HG02884 (cell line): ENCODE data around the gene CMIP.
"Not testable (repeated sequence)": the region's sequence is repeated elsewhere in the genome, so short reads cannot be mapped to it uniquely, and the experiment has no call there.

Experiments used
- ATAC-seq: cut with Tn5 transposase; IDR thresholded peaks from one replicate; pipeline ENCODE4 v1.9.1; 2021; ENCODE audit warnings: mild to moderate bottlenecking, moderate library complexity; ENCODE audit not compliant: unreplicated experiment

The CMIP gene

DNA sequence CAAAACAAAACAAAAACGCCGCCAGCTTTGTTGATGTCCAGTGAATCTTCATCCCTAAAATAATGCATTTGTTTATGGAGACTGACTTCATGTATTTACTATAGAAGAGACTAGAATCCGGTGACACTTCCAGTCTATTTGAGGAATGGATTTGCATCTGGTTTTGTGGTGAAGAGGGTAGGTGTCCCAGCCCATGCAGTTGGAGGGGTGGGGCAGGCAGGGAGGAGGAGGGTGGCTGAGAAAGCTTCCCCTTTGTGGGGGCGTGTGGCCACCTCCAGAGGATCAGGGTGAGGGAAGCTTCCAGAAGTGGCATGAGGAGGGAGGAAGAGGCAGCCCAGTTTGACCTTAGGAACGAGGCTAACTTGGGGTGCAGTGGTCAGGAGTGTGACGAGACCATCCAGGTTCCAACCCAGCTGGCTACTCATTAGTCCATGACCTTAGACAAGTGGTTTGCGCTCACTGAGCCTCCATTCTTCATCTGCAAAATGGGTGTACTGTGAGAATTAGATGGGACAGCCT lies 69.5 kb downstream of the CMIP start:
- no peak for ATAC-seq

DNA sequence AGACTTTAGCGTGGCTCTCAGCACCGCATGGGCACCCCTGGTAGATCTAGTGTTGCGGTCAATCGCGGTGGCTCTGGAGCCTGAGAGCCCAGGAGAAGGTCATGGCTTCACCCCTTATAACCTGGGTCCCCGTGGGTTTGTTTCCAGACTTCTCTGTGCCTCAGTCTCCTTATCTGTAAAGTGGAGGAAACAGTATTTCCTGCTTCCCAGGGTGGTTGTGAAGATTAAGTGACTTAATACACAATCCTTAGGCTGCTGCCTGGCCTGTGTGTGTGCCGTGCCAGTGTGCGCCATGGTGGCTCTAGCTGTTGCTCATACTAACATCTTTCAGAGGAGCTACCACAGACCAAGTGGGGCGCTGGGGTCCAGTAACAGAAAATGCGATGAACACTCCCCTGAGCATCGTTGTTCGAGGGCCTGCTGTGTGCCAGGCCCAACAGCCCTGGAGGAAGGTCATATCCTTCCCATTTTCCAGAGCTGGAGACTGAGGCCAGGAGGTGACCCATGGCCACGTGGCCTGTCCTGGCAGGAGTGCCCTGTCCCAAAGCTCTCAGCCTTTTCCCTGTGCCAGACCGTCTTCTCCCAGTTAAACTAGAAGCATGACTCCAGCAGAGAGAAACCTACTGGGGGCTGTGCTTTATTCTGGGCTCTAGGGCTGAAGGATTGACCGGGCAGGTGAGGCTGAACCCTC lies 70.1 kb downstream of the CMIP start:
- no peak for ATAC-seq

DNA sequence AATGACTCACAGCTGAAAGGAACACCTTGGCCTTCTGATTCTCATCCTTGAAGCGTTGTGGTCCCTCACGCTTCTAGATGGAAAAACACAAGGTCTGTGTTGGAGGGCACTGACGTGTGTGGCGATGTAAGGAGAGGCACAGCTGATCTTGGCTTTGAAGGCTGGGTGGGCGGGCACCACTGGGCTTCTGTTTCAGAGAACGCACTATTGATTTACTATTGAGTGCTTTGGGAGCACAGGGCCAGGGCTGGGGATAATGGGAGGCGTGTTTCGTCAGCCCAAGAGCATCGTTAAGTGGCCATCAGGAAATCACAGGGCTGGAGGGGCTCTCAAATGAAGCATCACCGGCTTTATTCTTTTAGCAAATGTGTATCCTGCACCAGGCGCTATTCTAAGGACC lies 70.7 kb downstream of the CMIP start:
- ATAC-seq = no peak

DNA sequence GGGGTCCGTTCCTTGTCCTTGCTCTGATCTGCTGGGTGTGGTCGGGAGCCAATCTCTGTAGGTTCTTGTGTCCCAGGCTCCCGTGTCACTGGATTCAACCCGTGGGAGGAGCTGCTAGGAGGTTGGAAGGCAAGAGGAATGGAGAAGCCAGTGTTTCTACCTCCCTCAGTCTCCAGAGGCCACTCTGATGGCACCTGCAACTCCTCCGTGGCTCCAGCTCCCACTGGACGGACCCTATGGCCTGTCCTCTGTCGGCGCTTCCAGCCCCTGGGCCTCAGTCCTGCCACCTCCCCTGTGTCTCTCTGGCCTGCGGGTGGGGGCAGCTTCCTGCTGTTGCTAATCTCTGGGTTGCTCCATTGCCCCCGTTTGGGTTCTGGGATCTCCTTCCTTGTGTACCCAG lies 71.1 kb downstream of the CMIP start:
- ATAC-seq = no peak

DNA sequence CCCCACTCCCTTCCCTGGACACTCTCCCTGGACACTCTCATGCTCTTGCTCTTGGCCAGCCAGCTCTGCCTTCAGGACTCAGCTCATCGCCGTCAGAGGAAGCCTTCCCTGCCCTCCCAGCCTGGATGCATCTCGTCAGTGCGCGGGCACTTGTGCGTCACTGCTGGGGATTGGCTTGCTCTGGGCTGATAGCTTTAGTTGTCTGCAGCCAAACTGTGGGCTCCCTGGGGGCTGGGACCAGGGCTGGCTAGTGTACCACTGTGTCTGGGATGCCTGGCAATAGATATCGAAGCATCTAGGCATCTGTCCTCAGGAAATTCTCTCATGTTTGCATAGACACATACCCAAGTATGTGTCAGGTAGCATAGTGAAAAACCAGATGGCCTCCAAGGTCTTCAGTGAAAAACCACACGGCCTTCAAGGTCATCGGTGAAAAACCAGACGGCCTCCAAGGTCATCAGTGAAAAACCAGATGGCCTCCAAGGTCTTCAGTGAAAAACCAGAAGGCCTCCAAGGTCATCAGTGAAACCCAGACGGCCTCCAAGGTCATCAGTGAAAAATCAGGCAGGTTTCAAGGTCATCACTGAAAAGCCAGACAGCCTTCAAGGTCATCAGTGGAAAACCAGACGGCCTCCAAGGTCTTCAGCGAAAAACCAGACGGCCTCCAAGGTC lies 72.0 kb downstream of the CMIP start:
- no peak for ATAC-seq

DNA sequence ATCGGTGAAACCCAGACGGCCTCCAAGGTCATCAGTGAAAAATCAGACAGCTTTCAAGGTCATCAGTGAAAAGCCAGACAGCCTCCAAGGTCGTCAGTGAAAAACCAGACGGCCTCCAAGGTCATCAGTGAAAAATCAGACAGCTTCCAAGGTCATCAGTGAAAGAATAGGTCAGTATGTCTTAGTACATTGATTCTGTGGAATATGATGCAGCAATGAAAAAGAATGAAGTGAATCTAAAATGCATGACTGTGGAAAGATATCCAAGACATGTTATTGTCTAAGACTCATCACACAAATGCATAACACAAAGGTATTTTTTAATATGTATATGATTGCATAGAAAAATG lies 72.5 kb downstream of the CMIP start:
- no peak for ATAC-seq

DNA sequence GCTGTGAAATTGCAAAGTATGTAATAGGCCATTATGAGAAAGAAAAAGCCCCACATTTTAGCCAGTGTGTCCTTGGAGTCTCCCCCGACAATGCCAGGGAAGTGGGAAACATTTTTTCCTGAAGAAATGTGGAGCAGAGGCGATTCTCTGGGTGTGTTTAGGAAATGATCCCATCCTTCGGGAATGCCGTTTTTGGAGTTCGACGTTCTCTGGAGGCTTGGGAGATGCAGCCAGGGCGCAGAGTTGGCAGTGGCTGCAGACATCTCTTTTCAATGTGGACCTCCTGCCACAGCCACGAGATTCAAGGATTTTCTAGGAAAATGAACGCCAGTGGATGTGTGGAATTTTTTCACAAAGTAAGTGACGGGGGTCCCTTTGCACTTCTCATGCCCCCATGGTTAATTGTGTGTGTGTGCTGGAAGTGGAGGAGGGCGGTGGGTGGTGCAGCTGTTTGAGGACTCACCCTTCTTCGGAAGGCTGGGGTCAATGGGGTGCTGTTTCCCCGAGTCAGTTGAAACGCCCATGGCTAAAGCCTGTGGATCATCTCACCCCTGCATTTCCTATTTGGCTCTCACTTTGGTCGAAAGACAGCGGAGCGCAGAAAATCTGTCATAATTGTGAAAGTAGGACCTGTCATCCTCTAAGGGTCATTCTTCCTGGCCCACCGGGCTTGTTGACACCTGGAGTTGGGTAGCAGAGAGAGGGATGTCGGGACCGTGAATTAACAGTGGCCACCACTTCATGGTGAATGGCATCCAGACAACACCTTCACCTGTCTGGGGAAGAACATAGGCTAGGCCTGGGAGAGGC lies 73.2 kb downstream of the CMIP start:
- no peak for ATAC-seq

DNA sequence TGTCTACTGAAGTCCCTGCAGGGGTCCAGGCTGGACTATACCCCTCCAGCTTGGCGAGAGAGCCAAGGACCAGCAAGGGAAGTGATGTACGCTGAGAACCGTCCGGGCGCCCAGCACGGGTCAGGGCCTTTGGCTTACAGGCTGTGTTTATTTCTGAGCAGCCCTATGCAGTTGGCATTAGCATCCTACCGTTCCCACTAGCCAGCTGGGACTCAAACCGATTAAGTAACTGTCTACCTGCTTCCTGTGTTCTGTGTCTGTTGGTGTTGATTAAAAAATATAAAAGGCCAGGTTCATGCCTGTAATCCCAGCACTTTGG lies 73.8 kb downstream of the CMIP start:
- ATAC-seq = no peak

DNA sequence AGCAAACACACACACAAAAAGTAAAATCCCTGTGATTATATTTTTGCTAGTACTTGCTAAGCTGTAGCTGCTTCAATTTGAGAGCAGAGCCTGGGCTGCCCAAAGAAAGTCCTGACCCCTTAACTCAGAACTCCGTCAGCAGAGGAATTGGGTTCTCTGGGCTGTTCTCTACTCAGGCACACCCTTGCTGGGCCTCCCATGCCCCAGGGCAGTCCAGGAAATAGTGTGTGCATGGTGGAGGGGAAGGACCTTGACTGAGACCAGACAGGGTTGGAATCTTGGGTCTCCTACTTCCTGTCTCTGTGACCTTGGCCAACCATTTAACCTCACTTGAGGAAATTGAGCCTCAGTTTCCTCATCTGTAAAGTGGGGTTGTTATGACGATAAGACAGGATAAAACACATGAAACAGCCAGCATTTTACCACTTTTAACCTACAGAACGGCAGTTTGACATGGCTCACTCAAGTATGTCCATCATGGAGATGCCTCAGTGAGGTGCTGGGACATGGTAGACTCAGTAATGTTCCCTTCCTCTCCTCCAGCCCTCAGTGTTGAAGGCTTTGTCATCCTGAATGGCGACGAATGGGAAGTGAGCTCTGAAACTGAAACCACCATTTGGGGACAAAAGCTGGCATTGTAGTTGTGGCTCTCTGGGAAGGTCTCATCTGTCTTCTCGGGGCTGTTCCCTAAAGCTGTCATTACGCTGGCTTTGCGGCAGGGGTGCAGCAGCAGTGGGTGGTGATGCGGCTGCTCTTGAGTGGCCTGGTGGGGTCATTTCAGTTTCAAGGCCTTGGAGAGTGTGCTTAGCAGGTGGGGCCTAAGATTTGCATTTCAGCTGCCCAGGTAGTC lies 74.9 kb downstream of the CMIP start:
- no peak for ATAC-seq

DNA sequence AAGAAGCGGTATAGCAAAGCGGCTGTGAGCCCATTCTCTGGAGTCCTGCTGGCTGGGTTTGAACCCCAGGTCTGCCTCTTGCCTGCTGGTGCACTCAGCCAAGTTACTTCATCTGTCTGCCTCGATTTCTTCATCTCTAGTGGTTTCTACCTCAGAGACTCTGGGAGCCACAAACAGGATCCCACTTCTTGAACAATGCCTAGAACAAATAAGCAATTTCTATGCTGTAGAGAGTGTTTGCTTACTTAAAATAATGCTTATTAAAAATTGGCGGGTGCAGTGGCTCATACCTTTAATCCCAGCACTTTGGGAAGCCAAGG lies 75.5 kb downstream of the CMIP start:
- no peak for ATAC-seq

DNA sequence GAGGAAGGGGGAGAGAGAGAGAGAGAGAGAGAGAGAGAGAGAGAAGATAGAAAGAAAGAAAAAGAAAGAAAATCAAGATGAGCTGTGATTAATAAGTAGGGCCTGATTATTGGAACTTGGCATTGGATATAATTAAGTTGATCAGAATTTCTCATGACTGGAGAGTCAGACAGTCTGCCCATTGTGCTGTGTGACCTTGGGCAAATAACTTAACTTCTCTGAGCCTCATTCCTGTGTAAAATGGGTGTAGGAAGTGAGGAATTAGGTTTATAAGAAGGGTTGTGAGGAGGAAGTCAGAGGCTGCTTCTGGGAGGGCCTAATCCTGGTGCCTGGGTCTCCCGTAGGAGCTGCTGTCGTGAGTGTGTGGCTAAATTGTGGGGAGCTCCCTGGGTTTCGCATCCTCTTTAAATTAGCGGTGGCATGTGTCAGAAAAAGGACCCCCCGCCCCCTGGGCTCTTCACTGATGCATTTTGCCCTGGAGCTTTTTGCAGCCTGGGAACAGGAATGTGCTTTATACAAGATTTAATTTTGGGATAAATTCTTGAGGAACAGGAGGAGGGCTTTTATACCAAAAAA lies 76.0 kb downstream of the CMIP start:
- ATAC-seq = no peak

DNA sequence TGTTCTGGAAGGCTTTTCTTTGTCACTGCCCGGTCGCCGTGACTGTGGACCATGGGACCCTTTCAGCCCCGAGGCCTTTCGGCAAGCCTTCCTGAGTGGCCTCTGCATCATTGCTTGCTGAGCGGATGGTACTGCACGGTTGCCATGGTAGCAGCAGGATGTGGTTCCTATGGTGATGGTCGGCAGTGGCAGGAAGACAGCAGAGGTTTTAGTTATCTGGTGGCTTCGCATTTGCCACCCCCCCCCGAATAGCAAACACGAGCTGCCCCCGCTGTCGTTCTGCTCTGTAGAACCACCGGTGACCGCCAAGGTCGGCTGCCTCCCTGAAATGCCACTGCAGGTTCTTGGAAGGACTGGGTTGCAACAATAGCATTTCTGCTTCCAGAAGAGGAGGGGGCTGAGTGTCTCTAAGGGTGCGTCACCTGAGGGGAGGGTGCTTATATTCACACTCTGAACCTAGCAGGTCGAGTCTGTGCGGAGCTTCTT lies 76.6 kb downstream of the CMIP start:
- ATAC-seq = no peak

DNA sequence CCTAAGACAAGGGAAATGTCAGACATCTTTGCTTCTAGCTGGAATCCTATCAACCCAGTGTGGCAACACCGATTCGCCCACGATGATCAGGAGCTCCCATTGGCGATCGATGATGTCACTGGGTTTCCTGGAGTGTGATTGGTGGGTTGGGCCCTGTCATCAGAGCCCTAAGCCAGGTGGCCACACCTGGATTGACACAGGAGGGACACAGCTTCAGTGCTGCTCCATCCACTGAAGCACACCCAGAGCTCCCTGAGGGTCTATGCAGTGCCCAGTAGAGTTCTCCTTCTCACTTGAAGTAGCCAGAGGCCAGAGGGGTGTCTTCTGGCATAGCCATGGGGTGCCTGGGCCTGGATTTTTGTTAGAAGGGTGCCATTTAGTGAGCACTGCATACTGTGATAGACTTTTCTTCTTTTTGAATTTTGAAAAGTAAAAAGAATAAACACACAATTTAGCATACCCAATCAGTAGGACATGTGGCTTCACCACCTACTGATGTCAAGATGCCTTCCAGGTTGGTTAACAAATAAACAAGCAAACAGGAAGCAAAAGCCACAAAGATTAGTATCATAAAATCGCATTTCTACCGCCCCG lies 77.6 kb downstream of the CMIP start:
- no peak for ATAC-seq

DNA sequence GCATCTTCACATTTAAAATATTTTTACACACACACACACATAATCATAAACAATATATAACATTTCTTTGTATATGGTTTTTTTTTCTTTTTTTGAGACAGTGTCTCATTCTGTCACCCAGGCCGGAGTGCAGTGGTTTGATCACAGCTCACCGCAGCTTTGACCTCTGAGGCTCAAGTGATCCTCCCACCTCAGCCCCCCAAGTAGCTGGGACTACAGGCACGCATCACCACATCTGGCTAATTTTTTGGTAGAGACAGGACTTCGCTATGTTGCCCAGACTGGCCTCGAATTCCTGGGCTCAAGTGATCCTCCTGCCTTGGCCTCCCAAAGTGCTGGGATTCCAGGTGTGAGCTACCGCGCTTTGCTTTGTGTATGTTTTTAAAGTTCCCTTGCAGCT lies 78.2 kb downstream of the CMIP start:
- not testable (repeated sequence) for ATAC-seq

DNA sequence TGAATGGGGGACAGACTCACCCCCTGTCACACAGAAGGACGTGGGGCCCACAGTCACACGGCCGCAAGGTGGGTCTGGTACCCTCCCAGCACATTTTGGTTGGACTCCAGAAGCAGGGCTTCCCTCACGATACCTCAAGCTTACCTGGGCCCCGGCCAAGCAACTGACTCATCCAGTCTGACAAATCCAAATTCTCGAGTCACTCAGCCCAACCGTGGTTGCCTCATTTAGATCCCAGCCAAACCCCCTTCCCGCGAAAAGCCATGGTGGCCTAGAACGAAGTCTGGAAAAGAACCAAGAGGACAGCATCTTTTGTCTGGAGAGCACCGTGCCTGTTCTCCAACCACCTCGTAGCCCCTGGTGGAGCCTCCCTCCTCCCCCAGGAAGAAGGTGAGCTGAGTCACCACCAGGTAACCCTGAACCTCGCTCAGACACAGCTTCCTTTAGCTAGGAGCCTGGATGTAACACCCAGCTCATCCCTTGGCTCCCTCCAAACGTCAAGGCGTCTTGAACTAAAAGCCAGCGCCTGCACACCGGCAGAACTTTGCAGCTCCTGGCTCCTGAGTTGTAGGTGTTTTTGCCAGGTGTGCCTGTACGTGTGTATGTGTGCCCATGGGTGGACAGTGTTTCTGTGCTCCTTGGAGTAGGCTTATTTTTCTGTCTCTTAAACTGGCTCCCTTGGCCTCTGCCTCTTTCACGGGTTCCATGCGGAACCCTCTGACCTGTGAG lies 78.9 kb downstream of the CMIP start:
- no peak for ATAC-seq

DNA sequence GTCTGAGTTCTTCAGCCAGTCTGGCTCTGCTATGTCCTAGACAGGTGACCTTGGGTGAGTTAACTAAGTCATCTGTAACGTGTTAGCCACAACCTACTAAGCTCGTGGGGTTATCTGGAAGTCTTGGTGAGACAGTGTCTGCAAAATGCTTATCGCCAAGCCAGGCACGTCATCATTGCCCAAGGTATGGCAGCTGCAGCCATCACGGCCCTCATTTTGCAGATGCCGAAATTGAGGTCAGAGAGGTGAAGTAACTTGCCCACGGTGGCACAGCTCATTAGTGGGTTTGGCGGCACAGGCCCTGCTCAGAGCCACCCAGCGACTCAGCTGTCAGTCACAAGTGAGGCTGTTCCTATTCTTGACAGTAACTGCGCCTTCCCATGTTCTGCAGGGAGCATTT lies 79.8 kb downstream of the CMIP start:
- ATAC-seq = no peak

DNA sequence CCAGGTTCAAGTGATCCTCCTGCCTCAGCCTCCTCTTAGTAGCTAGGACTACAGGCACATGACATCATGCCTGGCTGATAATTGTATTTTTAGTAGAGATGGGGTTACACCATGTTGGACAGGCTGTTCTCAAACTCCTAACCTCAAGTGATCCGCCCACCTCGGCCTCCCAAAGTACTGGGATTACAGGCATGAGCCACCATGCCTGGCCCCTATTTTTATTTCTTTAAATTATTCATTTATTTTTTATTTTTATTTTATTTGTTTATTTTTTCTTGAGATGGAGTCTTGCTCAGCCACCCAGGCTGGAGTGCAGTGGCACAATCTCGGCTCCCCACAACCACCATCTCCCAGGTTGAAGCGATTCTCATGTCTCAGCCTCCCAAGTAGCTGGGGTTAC lies 80.3 kb downstream of the CMIP start:
- ATAC-seq = not testable (repeated sequence)

DNA sequence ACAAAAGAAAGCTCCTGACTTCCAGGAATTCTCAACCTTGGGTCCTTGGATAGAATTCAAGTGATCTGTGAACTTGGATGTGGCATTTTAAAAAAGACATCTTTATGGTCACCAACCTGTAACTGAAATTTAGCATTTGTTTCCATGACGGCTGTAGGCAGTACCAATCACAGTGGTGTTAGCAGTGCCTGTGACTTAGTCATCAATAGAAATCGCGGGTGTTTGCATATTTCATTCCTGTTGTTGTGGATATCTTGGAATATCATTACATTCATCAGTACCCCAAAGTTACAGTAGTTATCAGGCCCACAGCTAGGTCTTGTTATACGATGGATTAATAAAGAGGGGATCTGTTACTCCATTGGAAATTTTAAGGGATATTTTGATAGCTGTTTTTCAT lies 81.6 kb downstream of the CMIP start:
- ATAC-seq = no peak

DNA sequence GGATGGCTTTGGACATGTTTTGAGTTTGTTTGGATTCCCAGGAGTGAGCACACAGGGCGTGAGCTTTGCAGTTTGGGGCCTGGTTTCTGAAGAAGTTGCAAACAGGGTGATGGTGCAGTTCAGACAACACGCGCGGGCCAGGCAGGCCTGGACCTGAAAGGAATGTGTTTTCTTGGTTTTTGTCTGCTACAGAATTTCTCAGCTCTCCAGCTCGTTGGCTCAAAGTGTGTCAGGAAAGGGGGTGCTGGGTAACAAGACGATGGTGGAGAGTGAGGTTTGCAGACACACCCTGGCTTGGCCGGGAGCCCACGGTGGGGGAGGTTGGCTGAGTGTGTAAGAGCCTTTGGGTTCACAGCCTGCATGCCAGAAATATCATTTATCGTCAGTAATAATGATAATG lies 82.3 kb downstream of the CMIP start:
- no peak for ATAC-seq
